PC-9 (cell line): Measurements from ENCODE around the gene SKAP2.

Experiments
- CTCF ChIP-seq: fragments of 200-600 bp; sonication (generic); conservative IDR thresholded peaks from 2 replicates; pipeline ENCODE4 v1.6.1; 2017; ENCODE audit warnings: mixed run types, antibody characterized with exemption, mild to moderate bottlenecking, moderate library complexity
- EZH2 ChIP-seq: fragments of 200-600 bp; sonication (generic); IDR thresholded peaks from 2 replicates; pipeline ENCODE4 v1.8.0; 2017; ENCODE audit warnings: antibody characterized with exemption, low read depth

- TF ChIP-seq CTCF (no peak), EZH2 (no peak)
Measured at GRCh38 chr7:26629696-26630095, 234.7 kb downstream of the SKAP2 start.
